Measurements from ENCODE around the gene MYH13.

Gene MYH13

GRCh38 chr17:10251212-10251948 is 121.4 kb downstream of the MYH13 start:
- no peak for DNase-seq (ENCODE audit: low read depth in 2 of 2)

All from stimulated activated CD4-positive, alpha-beta T cell treated with anti-CD3 and anti-CD28 coated beads, Interleukin-15, amount 100 ng/mL, for 48 hours (primary cell).